IPS-20b (cell line): Measurements from ENCODE around the gene BLOC1S1.

Source experiments
- H3K27ac ChIP-seq: one replicate; pipeline ENCODE4 v1.5.1; 2013; ENCODE audit warnings: low read length
- H3K27me3 ChIP-seq: 2 replicates; pipeline ENCODE4 v1.6.1; 2013; ENCODE audit warnings: mild to moderate bottlenecking, low read length, inconsistent platforms; ENCODE audit not compliant: insufficient read depth
- H3K36me3 ChIP-seq: 2 replicates; pipeline ENCODE4 v1.6.1; 2013; ENCODE audit warnings: low read depth, mild to moderate bottlenecking, inconsistent platforms, low read length, moderate library complexity; ENCODE audit not compliant: insufficient read depth
- H3K4me1 ChIP-seq: 2 replicates; pipeline ENCODE4 v1.6.1; 2013; ENCODE audit warnings: mild to moderate bottlenecking, control low read depth, inconsistent platforms, low read length, moderate library complexity; ENCODE audit not compliant: insufficient read depth
- H3K4me3 ChIP-seq: 2 replicates; pipeline ENCODE4 v1.5.1; 2013; ENCODE audit warnings: mild to moderate bottlenecking, low read length, inconsistent platforms
- H3K9ac ChIP-seq: 2 replicates; pipeline ENCODE4 v1.6.1; 2013; ENCODE audit warnings: low read depth, mild to moderate bottlenecking, inconsistent platforms, low read length, moderate library complexity
- H3K9me3 ChIP-seq: 2 replicates; pipeline ENCODE4 v1.6.1; 2013; ENCODE audit warnings: mild to moderate bottlenecking, low read depth, low read length, inconsistent platforms; ENCODE audit not compliant: insufficient read depth

The BLOC1S1 gene

DNA sequence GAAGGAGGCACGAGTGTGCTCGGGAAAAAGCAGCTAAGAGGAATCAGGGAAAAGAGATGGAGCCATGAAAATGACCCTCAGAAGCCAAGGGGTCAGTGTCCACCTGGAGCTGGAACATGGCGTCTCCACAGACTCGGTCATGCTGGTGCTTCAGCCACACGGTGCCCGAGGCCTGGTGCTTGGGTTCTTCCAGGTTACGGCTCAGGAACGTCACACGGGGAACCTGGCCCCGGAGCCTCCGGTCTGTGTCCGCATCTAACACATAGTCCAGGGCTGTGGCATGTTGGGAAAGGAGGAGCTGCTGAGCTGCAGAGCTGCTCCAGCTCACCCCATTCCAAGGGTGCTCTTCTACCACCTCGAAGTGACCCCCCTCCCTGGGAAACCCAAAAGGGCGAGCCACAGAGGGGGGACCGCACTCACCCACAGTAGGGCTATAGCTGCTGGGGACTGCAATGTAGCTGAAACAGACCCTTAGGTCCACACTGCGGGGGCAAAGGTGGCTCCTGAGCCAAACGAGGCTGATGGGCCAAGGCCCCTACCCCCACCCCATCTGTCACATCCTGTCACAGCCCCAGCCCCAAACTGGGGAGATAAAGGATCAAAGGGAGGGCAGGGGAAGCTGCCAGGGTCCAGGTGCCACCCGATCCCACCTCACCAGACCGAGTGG lies 18.9 kb upstream of the BLOC1S1 start:
- Histone ChIP-seq H3K4me1 (no peaks in the 10 kb centered on the region), H3K27ac (no peak overlapping the region), H3K4me3 (no peak overlapping the region), H3K36me3 (peaks cover 35% of the 10 kb centered on the region), H3K9me3 (no peaks in the 10 kb centered on the region), H3K9ac (no peak overlapping the region), H3K27me3 (no peaks in the 10 kb centered on the region)

DNA sequence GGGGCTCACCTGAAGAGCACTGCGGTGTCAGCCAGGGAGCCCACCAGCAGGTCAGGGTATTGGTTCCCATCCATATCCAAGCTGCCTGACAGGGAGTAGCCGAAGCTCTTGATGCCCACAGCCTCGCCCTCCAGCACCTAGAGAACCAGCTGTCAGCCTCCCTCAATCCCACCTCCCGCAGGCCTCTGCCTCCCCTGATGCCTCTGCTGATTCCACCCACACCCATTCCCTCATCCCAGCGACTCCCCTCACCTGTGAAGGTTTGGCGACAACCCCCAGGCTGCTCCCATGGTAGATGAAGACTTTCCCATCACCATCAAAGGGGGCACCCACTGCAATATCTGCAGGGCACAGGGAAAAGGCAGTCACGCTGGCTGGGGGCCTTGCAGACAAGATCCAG lies 18.2 kb upstream of the BLOC1S1 start:
- no peak overlapping the region for H3K4me3 ChIP-seq
- no peak overlapping the region for H3K27ac ChIP-seq
- H3K4me1 ChIP-seq: no peaks in the 10 kb centered on the region
- H3K36me3 ChIP-seq: peaks cover 32% of the 10 kb centered on the region
- no peak overlapping the region for H3K9ac ChIP-seq
- H3K27me3 ChIP-seq: no peaks in the 10 kb centered on the region
- H3K9me3 ChIP-seq: no peaks in the 10 kb centered on the region

DNA sequence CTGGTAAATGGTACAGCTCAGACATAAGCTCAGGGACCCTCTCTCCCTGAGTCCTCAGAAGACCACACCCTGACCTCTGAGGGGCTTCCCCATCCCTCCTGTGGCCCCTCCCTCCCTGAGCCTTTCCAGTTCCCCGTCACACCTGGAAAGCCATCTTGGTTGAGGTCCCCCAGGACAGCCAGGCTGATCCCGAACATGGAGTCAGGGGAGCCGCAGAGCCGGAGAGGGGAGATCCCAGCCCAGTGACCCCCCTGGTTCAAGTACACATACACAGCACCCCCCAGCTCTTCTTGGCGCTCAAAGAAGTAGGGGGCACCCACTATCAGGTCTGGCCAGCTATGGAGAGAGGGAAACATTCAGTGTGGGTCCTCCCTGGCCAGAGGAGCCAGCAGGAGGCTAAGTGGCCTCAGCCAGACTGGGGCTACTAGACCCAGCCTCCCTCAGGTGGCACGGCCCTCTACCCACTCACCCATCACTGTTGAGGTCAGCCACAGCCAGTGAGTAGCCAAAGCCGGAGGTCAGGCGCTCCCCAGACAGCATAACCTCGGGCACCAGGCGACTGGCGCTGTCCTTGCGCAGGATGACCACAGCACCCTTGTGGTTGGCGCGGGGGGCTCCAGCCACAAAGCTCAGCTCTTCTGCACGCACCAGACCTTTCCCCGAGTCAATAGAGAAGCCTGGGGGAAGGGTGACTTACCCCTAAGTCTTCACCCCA lies 17.4 kb upstream of the BLOC1S1 start:
- Histone ChIP-seq H3K27ac (no peak overlapping the region), H3K36me3 (peaks cover 28% of the 10 kb centered on the region), H3K4me3 (no peak overlapping the region), H3K9ac (no peak overlapping the region), H3K9me3 (no peaks in the 10 kb centered on the region), H3K4me1 (no peaks in the 10 kb centered on the region), H3K27me3 (no peaks in the 10 kb centered on the region)

DNA sequence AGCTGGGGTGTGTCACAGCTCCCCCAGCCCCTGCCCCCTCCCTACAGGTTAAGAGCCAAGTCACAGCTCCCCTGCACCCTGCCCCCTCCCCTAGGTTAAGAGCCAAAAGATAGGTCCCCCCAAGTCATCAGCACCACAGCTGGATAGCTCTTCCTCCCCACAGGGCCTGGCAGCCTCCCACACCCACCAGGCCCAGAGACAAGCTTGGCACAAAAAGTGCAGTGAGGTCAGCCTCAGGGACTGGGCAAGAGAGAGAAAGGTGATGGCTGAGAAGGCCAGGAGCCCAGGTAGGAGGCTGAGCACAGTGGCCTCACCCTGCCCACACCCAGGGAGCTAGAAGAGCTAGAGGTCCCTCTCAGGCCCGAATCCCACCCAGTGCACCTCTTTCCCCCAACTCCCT lies 16.9 kb upstream of the BLOC1S1 start:
- H3K9me3 ChIP-seq: no peaks in the 10 kb centered on the region

DNA sequence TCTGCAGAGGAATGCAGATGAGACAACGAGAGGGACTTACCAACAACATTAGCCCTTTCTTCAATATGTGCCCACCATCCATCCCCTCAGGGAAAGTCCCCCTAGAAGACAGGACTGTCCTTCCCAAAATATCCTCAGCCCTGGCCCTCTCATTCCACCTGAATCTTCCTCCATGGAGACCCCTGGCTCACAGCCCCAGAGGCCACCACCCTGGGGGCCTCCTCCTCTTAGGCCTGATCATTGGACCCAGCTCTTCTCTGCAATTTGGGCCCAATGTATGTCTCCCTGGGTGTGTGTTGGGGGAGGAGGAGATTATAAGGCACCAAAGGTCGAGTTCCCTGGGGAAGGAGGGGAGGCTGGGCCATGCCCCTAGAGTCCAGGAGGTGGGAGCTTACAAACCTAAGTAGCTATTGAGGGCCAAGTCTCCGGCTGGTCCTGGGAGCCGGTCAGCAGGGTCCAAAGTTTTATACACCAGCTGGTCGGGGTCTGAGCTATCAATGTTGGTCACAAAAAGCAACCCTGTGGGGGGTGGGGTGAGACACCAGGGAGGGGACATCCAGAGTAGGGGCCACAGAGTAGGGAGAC lies 16.3 kb upstream of the BLOC1S1 start:
- H3K27ac ChIP-seq: no peak overlapping the region
- no peaks in the 10 kb centered on the region for H3K4me1 ChIP-seq
- H3K36me3 ChIP-seq: peaks cover 18% of the 10 kb centered on the region
- H3K9ac ChIP-seq: no peak overlapping the region
- no peak overlapping the region for H3K4me3 ChIP-seq
- H3K27me3 ChIP-seq: no peaks in the 10 kb centered on the region
- H3K9me3 ChIP-seq: no peaks in the 10 kb centered on the region

More for the DNA sequence above, 16.9 kb upstream of the BLOC1S1 start:
- Histone ChIP-seq H3K4me3 (no peak overlapping the region), H3K27ac (no peak overlapping the region), H3K36me3 (peaks cover 24% of the 10 kb centered on the region), H3K9ac (no peak overlapping the region), H3K27me3 (no peaks in the 10 kb centered on the region), H3K4me1 (no peaks in the 10 kb centered on the region)

GRCh38 chr12:55700255-55701018 lies 15.4 kb upstream of the BLOC1S1 start:
- Histone ChIP-seq H3K4me3 (no peak overlapping the region), H3K9ac (no peak overlapping the region), H3K9me3 (no peaks in the 10 kb centered on the region), H3K4me1 (peaks cover 3% of the 10 kb centered on the region; the same call in 1 of the 2 replicates), H3K27ac (no peak overlapping the region), H3K36me3 (peaks cover 12% of the 10 kb centered on the region), H3K27me3 (no peaks in the 10 kb centered on the region)

DNA sequence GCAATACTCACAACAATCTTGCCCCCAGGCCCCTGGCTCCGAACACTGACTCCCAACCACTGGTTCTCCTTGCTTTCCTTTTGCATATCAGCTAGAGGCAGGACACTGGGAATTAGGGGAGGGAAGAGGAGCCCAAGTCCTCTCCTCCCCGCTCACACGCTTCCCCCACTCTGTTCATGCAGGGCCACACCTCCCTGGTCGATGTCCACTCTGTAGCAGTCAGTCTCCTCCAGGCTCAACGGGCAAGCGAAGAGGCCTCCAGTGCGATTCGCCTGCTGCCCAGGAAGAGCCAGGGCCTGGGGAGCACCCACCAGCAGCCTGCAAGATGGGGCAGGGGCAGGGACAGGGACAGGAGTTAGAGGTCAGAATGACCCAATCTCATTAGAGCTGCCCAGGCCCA lies 13.0 kb upstream of the BLOC1S1 start:
- Histone ChIP-seq H3K9ac (no peak overlapping the region), H3K4me1 (peaks cover 15% of the 10 kb centered on the region), H3K36me3 (peaks cover 3% of the 10 kb centered on the region), H3K27me3 (peaks cover 10% of the 10 kb centered on the region), H3K27ac (no peak overlapping the region), H3K9me3 (no peaks in the 10 kb centered on the region), H3K4me3 (no peak overlapping the region)

DNA sequence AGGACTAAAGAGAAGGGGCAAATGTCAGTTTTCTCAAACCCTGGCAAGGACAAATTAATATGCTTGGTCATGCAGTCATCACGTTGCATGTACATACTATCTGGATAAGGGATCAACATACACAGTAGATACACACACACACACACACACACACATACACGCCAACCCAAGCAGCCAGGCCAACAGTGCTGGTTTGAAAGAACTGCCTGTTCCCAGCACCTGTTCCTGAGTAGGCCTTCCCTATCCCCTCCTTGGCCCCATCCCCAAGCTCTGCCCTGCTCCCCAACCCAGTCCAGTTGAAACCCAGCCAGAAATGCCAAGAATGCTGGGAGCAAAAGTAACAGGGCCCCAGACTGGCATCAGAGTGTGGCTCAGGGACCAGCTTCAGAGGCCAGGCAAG lies 12.6 kb upstream of the BLOC1S1 start:
- H3K4me1 ChIP-seq: peaks cover 15% of the 10 kb centered on the region
- no peak overlapping the region for H3K9ac ChIP-seq
- no peak overlapping the region for H3K27ac ChIP-seq
- no peak overlapping the region for H3K4me3 ChIP-seq
- no peaks in the 10 kb centered on the region for H3K9me3 ChIP-seq
- H3K36me3 ChIP-seq: peaks cover 3% of the 10 kb centered on the region
- H3K27me3 ChIP-seq: peaks cover 10% of the 10 kb centered on the region

- Histone ChIP-seq H3K27me3 (peaks cover 17% of the 10 kb centered on the region), H3K27ac (no peak overlapping the region)
These were observed 11.7 kb upstream of the BLOC1S1 start for GRCh38 chr12:55703901-55704761.

GRCh38 chr12:55704824-55705718 lies 10.8 kb upstream of the BLOC1S1 start:
- peaks cover 23% of the 10 kb centered on the region for H3K27me3 ChIP-seq
- H3K9me3 ChIP-seq: no peaks in the 10 kb centered on the region
- H3K36me3 ChIP-seq: peaks cover 3% of the 10 kb centered on the region
- peaks cover 26% of the 10 kb centered on the region for H3K4me1 ChIP-seq
- no peak overlapping the region for H3K27ac ChIP-seq
- peak overlapping the region; percentile 80; the same call in 1 of the 2 replicates for H3K4me3 ChIP-seq
- no peak overlapping the region for H3K9ac ChIP-seq

More at GRCh38 chr12:55703901-55704761, 11.7 kb upstream of the BLOC1S1 start:
- no peaks in the 10 kb centered on the region for H3K9me3 ChIP-seq
- H3K4me3 ChIP-seq: no peak overlapping the region
- H3K9ac ChIP-seq: no peak overlapping the region
- peaks cover 3% of the 10 kb centered on the region for H3K36me3 ChIP-seq
- peaks cover 23% of the 10 kb centered on the region for H3K4me1 ChIP-seq
